Activated gamma-delta T cell treated with anti-CD3 and anti-CD28 coated beads, Interleukin-2, amount 50 U/mL, for 16 hours (primary cell): Measurements from ENCODE around the gene AKTIP.
"Not testable (repeated sequence)": the region's sequence is repeated elsewhere in the genome, so short reads cannot be mapped to it uniquely, and the experiment has no call there.

ENCODE experiments used
- DNase-seq: peaks from one replicate; pipeline ENCODE4 v3.0.0-alpha.2; 2020; ENCODE audit warnings: low read depth

AKTIP gene

DNA sequence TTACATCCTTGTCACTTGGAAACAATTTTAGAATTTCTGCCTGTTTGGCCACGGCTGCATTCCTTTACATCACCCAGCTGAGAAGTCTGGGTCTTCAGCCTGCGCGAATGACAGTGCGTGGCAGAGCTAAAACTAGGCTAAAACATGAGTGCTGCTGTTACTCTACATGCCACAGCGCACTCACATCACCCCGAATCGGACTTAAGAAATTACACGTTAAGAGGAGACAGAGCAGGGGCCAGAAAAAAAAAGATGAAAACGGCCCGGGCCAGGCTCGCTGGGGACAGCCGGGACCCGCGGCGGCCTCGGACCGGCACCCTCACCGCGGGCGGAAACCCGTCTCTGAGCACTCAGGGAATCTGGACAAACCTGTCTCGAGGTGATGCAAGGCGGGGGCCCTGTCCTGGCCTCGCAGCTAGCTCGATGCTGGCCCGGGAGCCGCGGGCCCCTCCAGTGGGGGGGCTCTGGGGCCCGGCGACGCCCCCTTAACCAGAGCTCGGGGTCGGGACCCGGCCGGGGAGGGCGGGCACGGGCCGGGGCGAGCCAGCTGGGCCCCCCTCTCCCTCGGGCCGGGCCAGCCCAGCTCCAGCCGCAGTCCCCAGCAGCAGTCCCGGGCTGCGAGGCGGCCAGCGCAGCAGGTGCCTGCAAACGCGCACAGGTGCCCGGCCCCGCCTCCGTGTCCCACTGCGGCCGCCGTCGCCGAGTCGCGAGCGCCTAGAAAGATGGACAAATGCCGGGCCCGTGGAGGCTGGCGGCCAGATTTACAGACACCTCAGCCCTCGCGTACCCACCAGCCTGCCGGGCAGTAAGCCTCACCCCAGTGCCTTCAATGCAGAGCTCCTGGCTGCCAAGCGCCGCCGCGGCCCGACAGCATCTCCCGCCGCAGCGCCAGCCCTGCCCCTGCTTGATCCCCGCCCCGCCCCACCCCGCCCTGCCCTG, at the start of gene AKTIP:
TSS of gene AKTIP (minus strand) at position 879 of the 939 bp plus-strand sequence. CDS start 2,950 bp downstream, outside the sequence.
- DNase-seq, result no peak

DNA sequence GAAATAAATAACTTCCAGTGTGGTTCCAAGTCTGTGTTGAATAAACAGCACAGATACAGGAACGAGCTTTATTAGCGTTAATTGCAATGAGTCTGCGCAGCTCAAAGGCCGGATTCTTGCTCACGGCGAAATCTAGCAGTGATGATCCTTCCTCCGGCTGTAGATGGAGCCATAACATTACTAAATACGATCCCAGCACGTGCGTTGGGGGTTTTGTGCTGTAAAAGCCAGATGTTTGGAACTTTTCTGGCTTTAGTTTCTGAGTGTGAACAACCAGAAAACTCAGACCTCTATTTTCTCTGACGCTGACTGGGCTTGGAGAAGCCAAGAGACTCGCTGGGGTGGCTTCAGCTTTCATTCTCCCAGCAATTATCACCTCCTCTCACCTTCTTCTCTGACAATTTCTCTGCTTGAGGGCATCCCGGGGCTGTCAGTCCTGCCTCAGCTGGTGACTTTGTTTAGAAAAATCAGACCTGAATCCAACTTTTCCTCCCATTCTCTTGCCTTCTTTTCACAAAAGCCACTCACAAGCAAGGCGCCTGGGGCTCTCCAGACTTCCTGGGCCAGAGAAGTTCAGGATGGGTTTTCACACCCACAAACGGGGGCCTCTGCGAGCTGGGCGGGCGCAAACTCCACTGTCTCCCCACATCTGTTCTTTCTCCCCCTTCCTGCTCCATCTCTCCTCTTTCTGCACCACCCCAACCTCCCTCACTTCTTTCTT, 47.1 kb upstream of the AKTIP start:
- peak; percentile 18 for DNase-seq

DNA sequence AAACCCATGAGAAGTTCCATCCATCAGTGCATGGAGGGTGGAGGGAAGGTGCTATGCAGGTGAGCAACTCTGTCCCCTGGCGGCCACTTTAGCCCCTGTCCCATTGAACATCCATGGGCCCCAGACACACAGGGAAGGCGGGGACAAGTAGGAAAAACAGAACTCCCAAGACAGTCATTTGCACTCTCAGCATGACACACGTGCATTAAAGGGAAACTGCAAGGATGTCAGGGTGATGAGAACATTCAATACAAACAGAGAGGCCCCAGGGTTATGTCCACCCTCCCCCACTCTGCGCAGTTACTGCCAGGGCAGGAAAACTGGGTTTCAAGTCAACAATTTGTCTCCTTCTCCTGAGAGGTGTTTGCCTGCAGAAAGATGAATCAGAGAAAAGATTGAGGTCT, 44.0 kb upstream of the AKTIP start:
- DNase-seq, result no peak

DNA sequence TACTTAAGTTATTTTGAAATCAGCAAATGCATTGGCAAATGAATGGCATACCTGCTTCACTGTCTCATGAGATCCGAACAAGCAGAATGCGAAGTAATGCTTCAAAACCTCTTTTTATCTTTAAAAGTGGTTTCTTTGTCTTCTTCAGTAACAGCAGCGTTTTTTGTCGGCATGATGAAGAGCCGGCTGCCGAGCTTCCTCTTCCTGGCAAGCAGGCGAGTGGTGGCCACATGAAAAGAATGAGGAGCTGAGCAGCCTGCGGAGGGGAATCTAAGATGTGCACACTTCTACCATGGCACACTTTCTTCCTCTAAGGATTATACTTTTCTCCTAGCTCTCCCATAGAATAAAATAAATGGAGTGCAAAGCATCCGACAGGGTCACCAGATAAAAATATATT, 42.4 kb upstream of the AKTIP start:
- peak; percentile 13 for DNase-seq

DNA sequence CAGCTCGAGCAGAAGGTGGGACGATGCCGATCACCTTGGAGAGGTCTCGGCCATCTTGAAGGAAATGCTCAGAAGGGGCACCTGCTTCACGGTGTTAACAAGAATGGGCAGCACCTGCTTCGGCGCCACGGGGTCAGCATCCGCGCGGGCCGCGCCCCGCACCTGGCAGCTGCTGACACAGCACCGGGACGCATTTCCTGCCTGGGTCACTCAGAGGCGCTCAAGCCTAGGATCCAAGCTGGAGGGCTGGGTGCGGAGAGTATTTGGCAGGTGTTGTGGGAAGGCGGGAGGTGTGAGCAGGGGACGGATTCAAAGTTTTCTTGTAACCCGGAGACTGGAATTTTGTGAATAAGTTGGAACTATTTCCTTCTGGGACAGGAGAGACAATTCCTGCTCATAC, 39.3 kb upstream of the AKTIP start:
- no peak for DNase-seq

DNA sequence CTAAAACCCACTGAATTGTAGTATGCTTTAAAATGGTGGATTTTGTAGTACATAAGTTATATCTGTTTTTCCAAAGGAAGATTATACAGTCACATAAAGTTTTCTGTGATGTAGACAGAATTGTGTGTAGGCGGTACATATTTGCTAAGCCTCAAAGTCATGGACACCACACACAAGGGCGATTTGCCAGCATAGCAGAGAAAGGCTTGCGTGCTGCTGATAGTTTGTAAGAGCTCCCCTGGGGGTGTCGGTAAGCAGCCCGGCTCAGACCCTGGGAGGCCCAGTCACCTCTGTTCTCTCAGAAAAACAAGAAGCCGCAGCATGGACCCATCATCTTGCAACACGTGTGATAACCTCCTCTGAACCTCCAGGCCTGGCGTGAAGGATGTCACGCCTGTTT, 38.3 kb upstream of the AKTIP start:
- no peak for DNase-seq

DNA sequence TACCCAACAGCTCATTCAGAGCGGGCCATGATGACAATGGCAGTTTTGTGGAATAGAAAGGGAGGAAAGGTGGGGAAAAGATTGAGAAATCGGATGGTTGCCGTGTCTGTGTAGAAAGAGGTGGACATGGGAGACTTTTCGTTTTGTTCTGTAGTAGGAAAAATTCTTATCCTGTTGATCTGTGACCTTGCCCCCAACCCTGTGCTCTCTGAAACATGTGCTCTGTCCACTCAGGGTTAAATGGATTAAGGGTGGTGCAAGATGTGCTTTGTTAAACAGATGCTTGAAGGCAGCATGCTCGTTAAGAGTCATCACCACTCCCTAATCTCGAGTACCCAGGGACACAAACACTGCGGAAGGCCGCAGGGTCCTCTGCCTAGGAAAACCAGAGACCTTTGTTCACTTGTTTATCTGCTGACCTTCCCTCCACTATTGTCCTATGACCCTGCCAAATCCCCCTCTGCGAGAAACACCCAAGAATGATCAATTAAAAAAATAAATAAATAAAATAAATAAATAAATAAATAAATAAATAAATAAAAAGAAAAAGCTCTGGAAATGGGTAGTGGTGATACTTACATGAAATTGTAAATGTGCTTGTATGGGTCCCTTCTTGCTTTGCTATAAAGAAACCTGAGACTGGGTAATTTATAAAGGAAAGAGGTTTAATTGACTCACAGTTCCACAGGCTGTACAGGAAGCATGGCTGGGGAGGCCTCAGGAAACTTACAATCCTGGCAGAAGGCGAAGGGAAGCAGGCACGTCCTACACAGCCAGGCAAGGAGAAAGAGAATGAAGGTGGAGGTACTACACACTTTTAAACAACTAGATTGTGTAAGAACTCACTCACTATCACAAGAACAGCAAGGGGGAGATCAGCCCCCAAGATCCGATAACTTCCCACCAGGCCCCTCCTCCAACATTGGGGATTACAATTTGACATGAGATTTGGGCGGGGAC, 37.0 kb upstream of the AKTIP start:
- DNase-seq, result not testable (repeated sequence)

DNA sequence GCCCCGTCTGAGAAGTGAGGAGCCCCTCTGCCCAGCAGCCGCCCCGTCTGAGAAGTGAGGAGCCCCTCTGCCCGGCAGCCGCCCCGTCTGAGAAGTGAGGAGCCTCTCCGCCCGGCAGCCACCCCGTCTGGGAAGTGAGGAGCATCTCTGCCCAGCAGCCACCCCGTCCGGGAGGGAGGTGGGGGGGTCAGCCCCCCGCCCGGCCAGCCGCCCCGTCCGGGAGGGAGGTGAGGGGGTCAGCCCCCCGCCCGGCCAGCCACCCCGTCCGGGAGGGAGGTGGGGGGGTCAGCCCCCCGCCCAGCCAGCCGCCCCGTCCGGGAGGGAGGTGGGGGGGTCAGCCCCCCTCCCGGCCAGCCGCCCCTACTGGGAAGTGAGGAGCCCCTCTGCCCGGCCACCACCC, 36.3 kb upstream of the AKTIP start:
- DNase-seq, result not testable (repeated sequence)

DNA sequence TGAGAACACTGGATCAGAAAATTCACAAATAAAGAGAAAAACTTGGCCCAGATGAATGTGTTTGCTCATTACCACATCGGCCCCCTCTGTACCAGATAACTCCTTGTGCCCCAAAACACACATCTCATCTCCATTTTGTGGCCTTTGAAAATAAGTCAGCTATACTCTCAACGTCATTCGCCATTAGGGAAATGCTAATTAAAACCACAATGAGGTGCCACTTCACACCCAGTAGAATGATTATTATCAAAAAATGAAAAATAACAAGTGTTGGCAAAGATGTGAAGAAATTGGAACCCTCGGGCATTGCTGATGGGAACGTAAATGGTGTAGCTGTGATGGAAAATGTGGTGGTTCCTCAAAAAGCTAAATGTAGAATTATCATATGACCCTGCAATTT, 34.6 kb upstream of the AKTIP start:
- DNase-seq, result no peak

DNA sequence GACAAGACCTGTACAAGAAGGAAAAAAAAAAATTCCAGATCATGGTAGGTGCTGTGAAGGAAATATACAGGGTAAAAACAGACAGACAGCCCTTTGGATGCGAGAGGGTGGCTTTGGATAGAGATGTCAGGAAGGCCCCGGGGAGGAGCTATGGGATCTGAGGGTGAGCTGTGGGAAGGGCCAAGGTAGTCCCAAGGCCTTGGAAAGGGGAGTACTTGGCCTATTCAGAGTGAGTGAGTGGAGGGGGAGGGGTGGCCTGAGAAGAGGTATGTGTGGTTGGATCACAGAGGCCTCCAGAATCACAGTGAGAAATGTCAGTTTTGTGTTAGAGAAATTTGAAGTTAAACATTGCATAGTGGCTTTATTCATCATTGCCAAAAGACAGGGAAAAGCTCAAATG, 31.2 kb upstream of the AKTIP start:
- no peak for DNase-seq

DNA sequence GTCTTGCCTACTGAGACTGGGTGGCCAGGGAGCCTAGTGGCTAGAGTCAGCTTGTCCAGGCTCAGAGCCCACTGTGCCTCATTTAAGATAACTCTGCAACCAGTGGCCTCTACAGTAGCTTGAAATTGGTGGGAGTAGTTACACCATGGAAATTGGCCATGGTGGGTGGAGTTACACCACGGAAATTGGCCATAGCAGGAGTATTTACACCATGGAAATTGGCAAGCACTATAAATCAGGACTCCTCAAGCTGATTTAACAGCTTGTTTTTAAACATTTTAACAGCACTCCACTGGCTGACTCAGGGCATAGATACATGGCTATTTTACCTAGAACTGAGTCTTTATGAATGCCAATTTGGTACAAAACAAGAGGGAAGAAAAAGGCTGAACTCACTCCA, 27.7 kb upstream of the AKTIP start:
- no peak for DNase-seq

DNA sequence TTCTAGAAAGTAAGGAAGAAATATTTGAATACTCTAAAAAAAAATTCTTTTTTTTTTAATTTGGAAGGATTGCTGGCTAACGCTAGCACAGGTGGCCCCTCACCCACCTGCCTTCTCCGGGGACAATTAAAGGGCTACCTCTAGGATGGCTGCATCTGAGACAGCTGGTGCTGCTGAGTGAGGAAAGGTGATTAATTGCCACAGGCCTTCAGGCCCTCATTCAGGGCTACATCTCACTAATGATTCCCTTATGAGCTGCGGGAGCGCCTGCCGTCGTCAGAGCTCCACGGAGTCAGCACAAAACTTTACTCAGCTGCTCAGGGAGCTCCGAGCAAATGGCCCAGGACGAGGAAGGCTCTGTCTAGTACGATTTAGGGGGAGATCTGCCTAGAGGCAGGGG, 27.0 kb upstream of the AKTIP start:
- no peak for DNase-seq

DNA sequence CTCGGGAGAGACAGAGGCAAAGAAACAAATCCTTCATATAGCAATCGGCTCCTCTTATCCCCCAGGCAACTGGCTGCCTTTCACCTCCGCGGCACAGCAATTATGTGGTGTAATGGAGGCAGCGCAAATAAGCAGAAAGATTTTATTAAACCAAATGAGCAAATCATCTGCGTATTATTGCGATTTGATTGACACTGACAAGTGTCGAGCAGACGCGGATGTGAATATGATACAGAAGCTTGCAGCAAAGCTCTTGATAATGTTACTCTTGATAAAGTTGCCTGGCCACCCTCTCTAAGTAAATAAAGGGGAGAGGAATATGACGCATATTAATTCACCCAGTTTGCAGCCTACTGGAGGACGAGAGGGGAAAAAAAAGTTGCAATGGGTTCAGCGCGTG, 26.5 kb upstream of the AKTIP start:
- DNase-seq, result no peak

DNA sequence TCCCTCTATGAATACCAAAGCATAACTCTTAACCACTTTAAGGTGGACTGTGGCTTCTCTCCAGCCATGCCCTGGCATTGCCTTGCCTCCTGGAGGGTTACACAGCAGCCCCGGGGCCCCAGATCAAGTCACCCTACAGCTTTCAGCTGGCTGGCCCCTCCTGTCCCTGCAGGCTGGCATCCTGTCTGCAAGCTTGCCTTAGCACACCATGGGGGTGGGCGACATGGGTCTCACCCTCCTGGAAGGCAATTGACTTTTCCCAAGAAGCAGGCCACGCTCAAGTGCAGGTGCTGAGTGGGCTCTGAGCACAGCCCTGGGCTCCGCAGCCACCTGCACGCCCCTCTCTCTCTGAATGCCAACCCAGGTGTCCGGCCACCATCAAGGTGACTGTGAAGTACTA, 25.8 kb upstream of the AKTIP start:
- DNase-seq, result no peak

DNA sequence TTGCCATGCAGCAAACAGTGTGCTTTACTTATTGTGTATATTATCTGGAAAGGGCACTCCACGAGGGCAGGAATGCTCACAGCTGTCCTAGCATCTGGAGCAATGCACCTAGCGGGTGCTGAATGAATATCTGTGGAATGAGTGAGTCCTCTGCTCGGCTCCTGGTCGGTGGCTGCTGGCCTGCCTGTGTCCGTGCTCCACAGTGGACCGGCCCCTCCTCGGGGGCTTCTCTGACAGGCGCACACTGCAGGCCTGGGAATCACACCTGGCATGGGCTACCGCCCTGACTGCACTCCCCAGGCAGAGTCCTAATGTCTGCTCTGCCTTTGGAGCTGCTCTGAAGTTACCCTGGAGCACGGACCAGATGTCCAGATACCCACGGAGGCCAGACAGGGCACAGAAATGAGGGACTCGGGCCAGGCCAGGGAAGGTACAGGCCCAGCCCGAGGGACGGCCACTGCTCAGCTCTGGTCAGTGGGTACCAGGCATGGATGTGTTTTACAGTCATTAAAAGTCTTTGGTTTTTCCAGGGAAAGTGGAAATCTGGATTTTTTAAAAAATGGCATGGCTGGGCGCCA, 21.1 kb upstream of the AKTIP start:
- no peak for DNase-seq

DNA sequence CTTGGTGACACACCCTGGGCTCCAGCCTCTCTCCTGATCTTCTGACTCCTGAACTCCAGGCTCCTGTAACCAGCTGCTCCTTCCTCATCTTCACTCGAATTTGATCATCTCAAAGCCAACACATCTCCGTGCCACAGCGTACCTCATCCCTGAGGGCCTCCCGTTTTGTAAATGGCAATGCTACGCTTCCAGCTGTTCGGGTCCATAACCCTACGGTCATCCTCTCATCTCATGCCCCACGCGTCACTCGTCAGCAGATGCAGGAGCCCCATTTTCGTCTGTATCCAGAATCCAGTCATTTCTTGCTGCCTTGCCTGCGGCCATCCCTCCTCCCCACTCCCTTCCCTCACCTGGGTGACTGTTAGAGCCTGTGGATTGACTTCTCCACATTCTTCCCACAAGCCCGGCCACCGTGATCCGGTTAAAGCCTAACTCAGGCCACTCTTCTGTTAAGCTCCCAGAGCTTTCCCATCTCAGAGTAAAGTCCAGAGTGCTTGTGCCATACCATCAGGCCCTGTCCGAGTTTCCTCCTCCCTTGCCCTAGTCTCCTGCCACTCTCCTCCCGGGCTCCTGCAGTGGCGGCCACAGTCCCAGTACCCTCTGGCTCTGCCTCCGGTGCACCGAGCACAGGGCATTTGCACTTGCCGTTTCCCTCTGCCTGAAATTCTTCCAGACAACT, 20.3 kb upstream of the AKTIP start:
- no peak for DNase-seq

DNA sequence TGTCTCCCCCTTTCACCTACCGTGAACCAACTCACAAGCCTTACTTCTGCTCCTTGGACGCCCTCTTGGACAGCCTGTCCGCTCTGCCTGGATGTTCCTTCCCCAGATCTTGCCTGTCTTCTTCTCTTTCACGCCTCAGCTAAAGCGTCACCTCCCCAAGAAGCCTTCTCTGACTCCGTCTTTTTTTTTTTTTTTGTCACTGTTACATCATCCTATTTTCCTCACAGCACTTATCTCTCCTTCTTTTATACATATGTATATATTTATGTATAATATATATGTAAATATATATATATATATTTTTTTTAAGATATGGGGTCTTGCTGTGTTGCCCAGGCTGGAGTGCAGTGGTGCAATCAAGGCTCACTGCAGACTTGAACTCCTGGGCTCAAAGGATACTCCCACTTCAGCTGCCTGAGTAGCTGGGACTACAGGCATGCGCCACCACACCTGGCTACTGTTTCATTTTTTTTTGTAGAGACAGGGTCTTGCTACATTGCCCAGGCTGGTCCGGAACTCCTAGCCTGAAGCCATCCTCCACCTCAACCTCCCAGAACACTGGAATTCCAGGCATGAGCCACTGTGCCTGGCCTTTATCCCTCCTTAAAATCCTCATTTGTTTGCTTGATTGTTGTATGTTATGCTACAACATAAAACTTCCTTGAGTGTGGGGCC, 16.5 kb upstream of the AKTIP start:
- no peak for DNase-seq

DNA sequence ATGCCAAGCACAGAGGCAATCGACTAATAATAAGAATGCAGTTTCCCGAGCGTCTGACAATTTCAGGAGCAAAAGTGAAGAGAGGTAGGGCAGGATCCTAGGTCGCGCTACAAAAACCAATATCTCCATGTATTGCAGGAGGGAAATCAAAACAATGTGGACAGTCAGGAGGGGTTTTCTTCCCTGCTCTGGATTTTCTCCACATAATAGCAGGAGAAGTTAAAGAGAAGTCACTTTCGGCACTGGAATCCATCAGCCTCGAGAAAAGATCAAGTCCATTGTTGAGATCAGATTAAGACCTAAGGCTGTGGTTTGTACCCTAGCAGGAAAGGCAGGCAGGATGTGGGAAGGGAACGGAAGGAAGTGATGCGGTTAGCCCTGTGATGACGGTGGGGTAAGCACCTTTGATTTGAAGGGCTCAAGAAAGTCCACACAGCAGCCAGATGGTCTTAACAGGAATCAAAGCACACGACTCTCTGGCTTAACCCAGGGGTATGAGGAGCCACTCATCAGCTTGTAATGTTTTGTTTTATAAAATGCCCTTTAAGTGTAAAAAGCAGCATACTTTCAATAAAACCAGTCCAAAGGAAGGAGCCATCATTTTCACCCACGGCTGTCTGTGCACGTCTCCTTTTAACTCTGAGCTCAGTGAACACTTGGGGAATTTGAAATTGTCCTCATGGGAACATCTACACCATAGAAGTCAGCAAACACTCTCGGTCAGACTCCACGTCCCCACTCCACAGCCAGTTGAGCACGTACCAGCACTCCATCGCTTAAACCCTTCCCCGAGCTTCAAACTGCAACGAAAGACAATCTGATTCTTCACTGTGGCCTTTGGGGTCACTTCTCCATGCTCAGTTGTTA, 15.8 kb upstream of the AKTIP start:
- DNase-seq, result peak; percentile 69

DNA sequence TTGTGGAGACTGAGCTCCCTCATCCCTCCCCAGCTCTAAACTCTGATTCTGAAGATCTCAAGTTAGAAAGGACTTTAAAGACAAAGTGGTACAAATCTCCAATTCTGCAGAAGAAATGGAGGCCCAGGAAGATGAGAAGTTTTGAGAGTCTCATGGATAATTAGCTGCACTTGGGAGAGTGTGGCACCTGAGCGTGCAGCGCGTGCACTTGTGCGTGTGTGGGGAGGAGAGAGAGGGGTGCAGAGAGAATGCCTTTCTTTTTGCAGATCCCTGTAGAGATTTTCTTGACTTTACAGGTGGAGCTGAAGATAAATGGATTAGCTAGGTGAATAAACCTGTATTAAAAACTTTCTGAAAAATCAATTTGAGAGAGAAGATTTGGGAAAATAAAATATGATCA, 14.8 kb upstream of the AKTIP start:
- DNase-seq, result no peak

DNA sequence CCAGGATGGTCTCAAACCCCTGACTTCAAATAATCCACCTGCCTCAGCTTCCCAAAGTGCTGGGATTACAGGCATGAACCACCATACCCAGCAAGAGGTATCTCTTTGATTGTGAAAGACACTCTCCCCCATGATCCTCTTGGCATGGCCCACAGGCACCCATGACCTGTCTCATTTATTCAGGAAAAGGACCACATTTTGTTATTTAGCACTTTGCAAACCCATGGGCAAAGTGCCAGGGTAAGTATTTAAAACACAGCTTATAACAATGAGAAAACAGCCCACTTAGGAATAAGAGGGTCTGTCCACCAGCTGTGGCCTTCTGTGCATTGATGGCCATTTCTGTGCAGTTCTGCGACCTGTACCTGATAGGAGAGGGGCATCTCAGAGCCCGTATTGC, 12.8 kb upstream of the AKTIP start:
- DNase-seq, result no peak
